ENCODE measurements around the gene PTOV1. TPM values are rescaled to one million over a fixed set of nuclear protein-coding genes. Genes with fewer than 3 reads are reported as not detected.

The PTOV1 gene
- total and polyA plus RNA-seq, 2 of the 8 experiments (the other 6 are each of a cell fraction or from before 2014, with no cell fraction given), result 147 to 251 TPM

- TF ChIP-seq HDAC2 (IDR thresholded peaks at IDR 0.05; ENCODE audit: borderline replicate concordance in 1 of 2, low read depth in 2 of 2, low read length in 2 of 2) (peak in 1 of 2 experiments; percentile 25; a peak in 1 of 4 replicates), SP4 (IDR thresholded peaks at IDR 0.05; ENCODE audit: low read length) (no peak), KDM5A (IDR thresholded peaks at IDR 0.05; ENCODE audit: low read length) (peak; percentile 68; the same call in 1 of the 2 replicates), SRF (IDR thresholded peaks at IDR 0.05; ENCODE audit: low read depth, low read length) (no peak), SIRT6 (IDR thresholded peaks at IDR 0.05; ENCODE audit: low read length) (no peak), PHF8 (conservative IDR thresholded peaks at IDR 0.05; ENCODE audit: low read depth, low read length) (peak; percentile 84), POLR2A (IDR thresholded peaks at IDR 0.05; ENCODE audit: control extremely low read depth in 1 of 2, low read depth in 2 of 2, low read length in 2 of 2) (peak; percentile 63 to 78), TBP (IDR thresholded peaks at IDR 0.05; ENCODE audit: low read depth, low read length) (peak; percentile 64), TEAD4 (IDR thresholded peaks at IDR 0.05; ENCODE audit: low read depth, low read length) (0 out of 2 replicates have a peak, but pooled peaks have one; percentile 60), YY1 (IDR thresholded peaks at IDR 0.05; ENCODE audit: low read depth, low read length) (peak; percentile 100), NRF1 (IDR thresholded peaks at IDR 0.05; ENCODE audit: low read depth, low read length) (peak; percentile 62), TAF7 (optimal IDR thresholded peaks at IDR 0.05; ENCODE audit: borderline replicate concordance, low read depth, low read length) (no peak), JUN (IDR thresholded peaks at IDR 0.05; ENCODE audit: low read depth, low read length) (no peak), MAFK (IDR thresholded peaks at IDR 0.05; ENCODE audit: low read depth, low read length) (no peak), SIX5 (IDR thresholded peaks at IDR 0.05; ENCODE audit: low read depth, low read length) (peak; percentile 40), CREB1 (IDR thresholded peaks at IDR 0.05) (peak; percentile 69; the same call in 1 of the 2 replicates), E2F6 (IDR thresholded peaks at IDR 0.05) (peak; percentile 26; the same call in 1 of the 2 replicates)
Observed at GRCh38 chr19:49817964-49818648, 32.9 kb upstream of the PTOV1 start, which contains the start of gene MED25 (continued).

Measured in H1 (cell line).